Renal pelvis (tissue), 4 donors: Measurements from ENCODE around the gene DNHD1. TPM values are rescaled to one million over a fixed set of nuclear protein-coding genes. Genes with fewer than 3 reads are reported as not detected.
"Not testable (repeated sequence)": the region's sequence is repeated elsewhere in the genome, so short reads cannot be mapped to it uniquely, and the experiment has no call there.

Experiments used
- DNase-seq: peaks from one replicate; pipeline ENCODE4 v3.0.0-alpha.2; 2013
- polyA plus RNA-seq, 3 donors: library from polyadenylated mRNA; unstranded; fragments of 120-200 nt; gene quantifications; one replicate each; pipeline ENCODE4 v1.2.1, GENCODE V29; 2013; ENCODE audit not compliant: insufficient read length in 3 of 3

DNHD1 gene
- polyA plus RNA-seq, 3 donors = 5.9 to 13.2 (median 13.0) TPM

- no peak for DNase-seq
Observed at GRCh38 chr11:6474806-6475500, 22.1 kb upstream of the DNHD1 start.

DNA sequence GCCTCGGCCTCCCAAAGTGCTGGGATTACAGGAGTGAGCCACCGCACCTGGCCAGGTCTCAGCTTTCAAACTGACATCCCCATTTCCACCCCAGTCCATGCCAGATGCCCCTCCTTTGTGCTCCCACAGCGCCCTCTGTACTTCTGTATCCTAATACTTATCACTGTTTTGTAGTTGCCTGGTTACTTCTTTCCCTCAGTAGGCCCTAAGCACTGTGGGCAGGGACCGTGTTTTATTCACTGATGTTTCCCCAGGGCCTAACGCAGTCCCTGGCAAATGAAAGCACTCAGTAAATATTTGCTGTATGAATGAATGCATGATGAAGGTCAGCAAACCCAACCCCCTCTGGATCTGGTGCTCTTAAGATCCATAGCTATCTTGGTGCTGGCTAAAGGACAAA is 21.1 kb upstream of the DNHD1 start:
- no peak for DNase-seq

DNA sequence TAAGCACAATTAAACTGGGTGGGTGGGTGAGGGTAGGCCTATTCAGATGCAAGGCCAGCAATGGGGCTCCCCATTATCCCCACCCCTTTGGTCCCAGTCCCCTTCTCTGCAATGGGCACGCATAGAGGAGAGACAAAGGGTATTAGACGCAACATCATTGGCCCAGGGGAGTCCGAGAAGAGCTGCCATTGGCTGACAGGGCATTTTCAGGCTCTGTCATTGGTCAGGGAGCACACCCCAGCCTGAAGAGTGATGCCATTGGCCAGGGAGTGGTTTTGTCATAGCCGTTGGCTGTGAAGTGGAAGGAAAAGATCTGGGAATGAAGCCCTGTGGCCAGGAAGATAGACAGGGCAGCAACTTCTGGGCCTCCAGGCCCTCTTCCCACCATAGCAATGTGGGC is 20.5 kb upstream of the DNHD1 start:
- no peak for DNase-seq

- no peak for DNase-seq
Observed at GRCh38 chr11:6480299-6480914, 16.7 kb upstream of the DNHD1 start.

DNA sequence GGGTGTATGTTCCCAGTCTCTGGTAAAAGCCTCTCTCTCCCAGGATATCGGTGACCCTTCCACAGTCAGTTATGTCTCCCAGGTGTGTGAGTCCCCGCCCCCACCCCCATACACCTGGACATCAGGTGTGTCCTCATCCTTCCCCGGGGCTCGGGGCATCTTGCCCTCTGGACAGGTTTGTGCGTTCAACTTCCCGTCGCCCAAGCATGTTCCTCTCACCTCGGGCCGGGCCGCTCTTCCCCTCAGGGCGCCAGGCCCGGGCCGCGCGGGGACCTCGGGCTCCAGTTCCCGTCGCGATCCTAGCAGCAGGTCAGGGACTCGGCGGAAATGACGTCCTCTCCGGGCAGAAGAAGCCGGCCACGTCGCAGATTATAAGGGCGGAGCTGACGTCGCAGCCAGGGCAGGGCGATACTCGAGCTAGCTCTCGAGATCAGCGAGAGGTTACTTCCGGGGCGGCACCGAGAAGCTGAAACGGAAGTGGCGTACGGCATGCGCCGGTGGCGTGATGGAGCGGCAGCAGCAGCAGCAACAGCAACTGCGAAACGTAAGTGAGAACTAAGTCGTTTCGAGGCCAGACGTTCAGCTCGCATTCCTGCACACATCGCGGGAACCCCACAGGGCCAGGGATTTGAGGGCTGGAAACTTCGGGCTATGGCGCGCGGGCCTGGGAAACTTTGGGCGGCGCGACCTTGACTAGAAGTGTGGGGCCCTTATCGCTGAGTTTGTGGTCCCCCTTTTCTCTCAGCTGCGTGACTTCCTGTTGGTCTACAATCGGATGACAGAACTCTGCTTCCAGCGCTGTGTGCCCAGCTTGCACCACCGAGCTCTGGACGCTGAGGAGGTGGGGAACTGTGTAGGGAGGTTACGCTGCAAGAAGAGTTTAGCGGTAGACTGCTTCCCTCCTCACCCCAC is 15.8 kb upstream of the DNHD1 start, which contains the start of the genes ARFIP2 and TIMM10B:
Gene ARFIP2 (minus strand): TSS at position 320 of the 912 bp plus-strand sequence. CDS start 910 bp downstream, outside the sequence.
Gene TIMM10B (plus strand): TSS at position 490 of the 912 bp plus-strand sequence. CDS start 16 bp downstream, at position 506.
- peak; percentile 98 for DNase-seq

DNA sequence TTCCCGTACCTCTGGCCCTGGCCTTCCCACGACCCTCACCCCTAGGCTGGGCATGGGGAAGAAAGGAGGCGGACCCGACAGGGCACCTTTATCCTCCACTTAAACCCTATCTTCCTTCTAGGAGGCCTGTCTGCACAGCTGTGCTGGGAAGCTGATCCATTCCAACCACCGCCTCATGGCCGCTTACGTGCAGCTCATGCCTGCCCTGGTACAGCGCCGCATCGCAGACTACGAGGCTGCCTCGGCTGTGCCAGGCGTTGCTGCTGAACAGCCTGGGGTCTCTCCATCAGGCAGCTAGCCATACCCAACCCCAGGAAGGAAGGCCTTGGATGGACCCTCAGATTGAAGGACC is 15.2 kb upstream of the DNHD1 start:
- no peak for DNase-seq

GRCh38 chr11:6482441-6482840 is 14.6 kb upstream of the DNHD1 start:
- no peak for DNase-seq

- DNase-seq = no peak
Observed at GRCh38 chr11:6483015-6483414, 14.1 kb upstream of the DNHD1 start.

- DNase-seq = no peak
Observed at GRCh38 chr11:6485661-6486060, 11.4 kb upstream of the DNHD1 start.

GRCh38 chr11:6486256-6486655 is 10.8 kb upstream of the DNHD1 start:
- no peak for DNase-seq

DNA sequence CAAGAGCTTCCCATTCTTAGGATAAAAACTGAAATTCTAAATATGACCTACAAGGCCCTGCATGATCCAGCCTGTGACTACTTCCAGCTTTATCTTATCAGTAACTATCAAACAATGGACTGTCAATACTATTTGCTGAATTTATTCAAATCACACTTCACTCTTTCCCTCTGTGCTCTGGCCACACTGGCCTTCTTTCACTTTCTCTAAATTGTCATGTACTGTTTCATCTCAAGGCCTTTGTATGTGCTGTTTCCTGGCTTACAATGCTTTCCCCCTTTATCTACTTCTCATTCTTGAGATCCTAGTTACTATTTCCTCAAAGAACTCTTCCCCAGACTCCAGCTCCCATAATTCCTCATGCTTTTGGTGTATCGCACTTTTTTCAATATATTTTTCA is 10.1 kb upstream of the DNHD1 start:
- no peak for DNase-seq

DNA sequence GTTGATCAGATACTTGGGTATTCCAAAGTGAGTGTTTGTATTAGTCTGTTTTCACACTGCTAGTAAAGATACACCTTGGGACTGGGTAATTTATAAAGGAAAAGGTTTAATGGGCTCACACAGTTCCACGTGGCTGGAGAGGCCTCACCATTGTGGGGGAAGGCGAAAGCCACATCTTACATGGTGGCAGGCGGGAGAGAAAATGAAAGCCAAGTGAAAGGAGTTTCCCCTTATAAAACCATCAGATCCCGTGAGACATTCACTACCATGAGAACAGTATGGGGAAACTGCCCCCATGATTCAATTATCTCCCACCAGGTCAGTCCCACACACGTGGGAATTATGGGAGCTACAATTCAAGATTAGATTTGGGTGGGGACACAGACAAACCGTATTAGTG is 8.7 kb upstream of the DNHD1 start:
- no peak for DNase-seq

- DNase-seq = no peak
Observed at GRCh38 chr11:6488821-6489220, 8.3 kb upstream of the DNHD1 start.

DNA sequence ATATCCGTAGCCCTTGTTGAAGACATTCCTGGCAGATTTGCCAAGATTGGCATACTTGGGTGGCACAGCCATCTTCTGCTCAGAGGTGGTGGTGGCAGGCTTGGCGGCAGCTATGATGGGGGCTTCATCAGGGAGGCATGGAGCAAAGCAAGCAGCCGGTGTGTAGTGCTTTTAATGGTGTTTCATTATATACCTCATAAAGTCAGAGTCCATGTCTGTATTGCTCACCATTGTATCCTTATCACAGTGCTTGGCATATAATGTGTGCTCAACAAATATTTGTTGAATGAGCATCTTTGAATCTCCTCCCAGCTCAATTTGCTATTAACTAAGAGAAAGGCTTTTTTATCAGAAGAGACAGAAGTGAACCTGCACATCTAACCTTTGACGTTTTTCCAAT is 7.8 kb upstream of the DNHD1 start:
- DNase-seq = no peak

- no peak for DNase-seq
Observed at GRCh38 chr11:6498121-6498520, 1.0 kb downstream of the DNHD1 start.

DNA sequence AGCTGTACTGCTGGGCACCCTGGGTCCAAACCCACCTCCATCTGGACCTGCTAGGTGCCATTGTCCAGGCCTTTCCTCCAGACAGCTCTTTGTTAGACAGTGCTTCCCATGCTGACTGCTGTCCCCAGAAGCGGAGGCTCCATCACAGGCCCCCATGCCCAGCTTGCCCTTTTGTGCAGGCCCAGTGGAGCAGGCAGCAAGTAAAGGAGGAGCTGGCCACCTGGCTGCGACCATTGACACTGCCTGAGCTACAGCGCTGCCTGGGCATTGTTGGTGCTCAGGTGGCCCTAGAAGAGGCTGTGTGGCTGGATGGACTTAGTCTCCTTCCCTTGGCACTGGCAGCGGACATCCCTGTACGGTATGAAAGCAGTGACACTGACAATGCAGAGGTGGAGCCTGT is 1.5 kb downstream of the DNHD1 start:
- no peak for DNase-seq

GRCh38 chr11:6502382-6502781 is 5.3 kb downstream of the DNHD1 start:
- DNase-seq = no peak

- DNase-seq = no peak
Observed at GRCh38 chr11:6504166-6504565, 7.1 kb downstream of the DNHD1 start.

GRCh38 chr11:6505577-6506240 is 8.6 kb downstream of the DNHD1 start:
- DNase-seq = peak; percentile 50

- DNase-seq = no peak
Observed at GRCh38 chr11:6516865-6517264, 19.8 kb downstream of the DNHD1 start.

GRCh38 chr11:6520265-6520664 is 23.2 kb downstream of the DNHD1 start:
- DNase-seq = no peak

- not testable (repeated sequence) for DNase-seq
Observed at GRCh38 chr11:6521946-6522345, 24.9 kb downstream of the DNHD1 start.
